ENCODE results near the gene DLK2.
"Not testable (repeated sequence)": the region's sequence is repeated elsewhere in the genome, so short reads cannot be mapped to it uniquely, and the experiment has no call there.

The DLK2 gene

GRCh38 chr6:43421831-43422230 lies 33.5 kb downstream of the DLK2 start:
- no peak for DNase-seq

GRCh38 chr6:43420012-43420709 lies 35.2 kb downstream of the DLK2 start:
- no peak for DNase-seq

GRCh38 chr6:43416935-43417334 lies 38.4 kb downstream of the DLK2 start:
- no peak for DNase-seq

GRCh38 chr6:43415275-43415674 lies 40.1 kb downstream of the DLK2 start:
- not testable (repeated sequence) for DNase-seq

- no peak for DNase-seq
Observed at GRCh38 chr6:43413002-43413401, 42.3 kb downstream of the DLK2 start.

GRCh38 chr6:43412541-43412940 lies 42.8 kb downstream of the DLK2 start:
- no peak for DNase-seq

GRCh38 chr6:43410776-43411175 lies 44.6 kb downstream of the DLK2 start:
- not testable (repeated sequence) for DNase-seq

GRCh38 chr6:43408259-43408658 lies 47.1 kb downstream of the DLK2 start:
- no peak for DNase-seq

GRCh38 chr6:43407296-43407695 lies 48.1 kb downstream of the DLK2 start:
- no peak for DNase-seq

GRCh38 chr6:43405354-43405753 lies 50.0 kb downstream of the DLK2 start:
- no peak for DNase-seq

GRCh38 chr6:43402820-43403219 lies 52.5 kb downstream of the DLK2 start:
- no peak for DNase-seq

- no peak for DNase-seq
Observed at GRCh38 chr6:43401730-43402129, 53.6 kb downstream of the DLK2 start.

Data from activated naive CD4-positive, alpha-beta T cell (primary cell).